HepG2 (cell line): ENCODE data around the gene MSMB. TPM values are rescaled to one million over a fixed set of nuclear protein-coding genes. Genes with fewer than 3 reads are reported as not detected.

Source experiments
- ATF7 ChIP-seq, 2 experiments: fragments of 450-650 bp in 1 of 2; sonication (generic) in 1 of 2; formaldehyde crosslinking in 1 of 2; IDR thresholded peaks; 2 replicates each; pipeline versions ENCODE4 v1.4.0 to v1.6.1; 2016 to 2020; ENCODE audit warnings: antibody characterized with exemption in 1 of 2, mild to moderate bottlenecking in 1 of 2, missing genetic modification reagents in 1 of 2
- HNRNPH1 ChIP-seq: fragments of 200-400 bp; formaldehyde crosslinking; optimal IDR thresholded peaks from 2 replicates; pipeline ENCODE3; 2017; ENCODE audit warnings: mild to moderate bottlenecking, low read depth, low read length
- IKZF4 ChIP-seq: sonication (generic); formaldehyde crosslinking; IDR thresholded peaks from 2 replicates; pipeline ENCODE4 v1.5.1; 2020; ENCODE audit warnings: borderline replicate concordance, mild to moderate bottlenecking, low read depth, missing genetic modification reagents; ENCODE audit errors: not compliant biosample characterization
- JARID2 ChIP-seq: sonication (generic); formaldehyde crosslinking; IDR thresholded peaks from 2 replicates; pipeline ENCODE4 v1.8.1; 2023; ENCODE audit warnings: missing genetic modification reagents, inconsistent platforms; ENCODE audit not compliant: insufficient replicate concordance
- MAZ ChIP-seq, 2 experiments: sonication (generic) in 1 of 2; formaldehyde crosslinking in 1 of 2; IDR thresholded peaks; 2 replicates each; pipeline versions ENCODE4 v1.5.0 to v1.6.1; 2012 to 2020; ENCODE audit warnings: low read depth in 2 of 2, mild to moderate bottlenecking in 2 of 2, borderline replicate concordance in 1 of 2, improper control_type of control experiment in 1 of 2, low read length in 1 of 2, missing genetic modification reagents in 1 of 2, moderate library complexity in 1 of 2
- NFIB ChIP-seq: sonication (generic); formaldehyde crosslinking; IDR thresholded peaks from 2 replicates; pipeline ENCODE4 v1.9.0; 2021; ENCODE audit warnings: missing genetic modification reagents, mild to moderate bottlenecking, borderline replicate concordance
- ONECUT2 ChIP-seq: sonication (generic); formaldehyde crosslinking; IDR thresholded peaks from 2 replicates; pipeline ENCODE4 v1.4.0; 2020; ENCODE audit warnings: missing genetic modification reagents
- PCBP1 ChIP-seq: fragments of 200-400 bp; formaldehyde crosslinking; IDR thresholded peaks from 2 replicates; pipeline ENCODE4 v1.6.1; 2017; ENCODE audit warnings: mild to moderate bottlenecking, low read depth, low read length, borderline replicate concordance
- SIX1 ChIP-seq: sonication (generic); formaldehyde crosslinking; IDR thresholded peaks from 2 replicates; pipeline ENCODE4 v1.4.0; 2020; ENCODE audit warnings: missing genetic modification reagents, borderline replicate concordance
- STAT6 ChIP-seq: sonication (generic); formaldehyde crosslinking; IDR thresholded peaks from 2 replicates; pipeline ENCODE4 v1.4.0; 2020; ENCODE audit warnings: missing genetic modification reagents, mild to moderate bottlenecking, borderline replicate concordance
- TBX2 ChIP-seq: sonication (generic); formaldehyde crosslinking; IDR thresholded peaks from 2 replicates; pipeline ENCODE4 v1.5.0; 2020; ENCODE audit warnings: missing genetic modification reagents, mild to moderate bottlenecking, borderline replicate concordance
- THYN1 ChIP-seq: sonication (generic); formaldehyde crosslinking; IDR thresholded peaks from 2 replicates; pipeline ENCODE4 v1.8.1; 2023; ENCODE audit warnings: low read depth, mild to moderate bottlenecking, moderate library complexity, missing genetic modification reagents, borderline replicate concordance
- WIZ ChIP-seq: sonication (generic); formaldehyde crosslinking; IDR thresholded peaks from 2 replicates; pipeline ENCODE4 v1.5.1; 2020; ENCODE audit warnings: mild to moderate bottlenecking, missing genetic modification reagents
- ZC3H4 ChIP-seq: sonication (generic); formaldehyde crosslinking; IDR thresholded peaks from 2 replicates; pipeline ENCODE4 v1.4.0; 2020; ENCODE audit warnings: missing genetic modification reagents, borderline replicate concordance
- ZKSCAN5 ChIP-seq: sonication (generic); formaldehyde crosslinking; IDR thresholded peaks from 2 replicates; pipeline ENCODE4 v1.5.1; 2020; ENCODE audit warnings: mild to moderate bottlenecking, missing genetic modification reagents
- ZNF383 ChIP-seq: sonication (generic); formaldehyde crosslinking; IDR thresholded peaks from 2 replicates; pipeline ENCODE4 v1.4.0; 2020; ENCODE audit warnings: missing genetic modification reagents, mild to moderate bottlenecking, borderline replicate concordance
- ZSCAN20 ChIP-seq: sonication (generic); formaldehyde crosslinking; IDR thresholded peaks from 2 replicates; pipeline ENCODE4 v1.4.0; 2020; ENCODE audit warnings: missing genetic modification reagents, mild to moderate bottlenecking, borderline replicate concordance
- polyA plus RNA-seq, 8 experiments: library from polyadenylated mRNA; depleted of rRNA in 3 of 8; stranded (reverse) in 7 of 8; unstranded in 1 of 8; fragments of >200 nt; fragmentation: Illumina TruSeq in 4 of 8; extraction: Trizol in 4 of 8; gene quantifications; 2 replicates each; pipeline versions ENCODE4 v1.2.1 to v1.2.3, GENCODE V29; 2011 to 2016; ENCODE audit warnings: low read depth in 4 of 8, missing spikeins in 1 of 8, mixed read lengths in 1 of 8; ENCODE audit not compliant: insufficient read depth in 1 of 8
- total RNA-seq, 5 experiments: library from RNA; depleted of rRNA; stranded (reverse); fragments of >200 nt; fragmentation: Illumina TruSeq; extraction: Trizol; gene quantifications; 2 replicates each; pipeline ENCODE4 v1.2.3, GENCODE V29; 2016; ENCODE audit warnings: low read depth in 1 of 5
- TF ChIP-seq, protein P1 (sequence below): sonication (generic); formaldehyde crosslinking; IDR thresholded peaks from 2 replicates; pipeline ENCODE4; 2020; ENCODE audit warnings: missing genetic modification reagents, mild to moderate bottlenecking, borderline replicate concordance
- TF ChIP-seq, protein P2 (sequence below): sonication (generic); formaldehyde crosslinking; IDR thresholded peaks from 2 replicates; pipeline ENCODE4 v1.8.0; 2022; ENCODE audit warnings: missing genetic modification reagents, mild to moderate bottlenecking, moderate library complexity, borderline replicate concordance

MSMB gene
- total and polyA plus RNA-seq, 2 of the 13 experiments (the other 11 are each of a cell fraction or from before 2014, with no cell fraction given) = 0.84 TPM; not detected in 1

GRCh38 chr10:46022978-46023702, 22.9 kb downstream of the MSMB start (continued):
- TF ChIP-seq, protein P1, sequence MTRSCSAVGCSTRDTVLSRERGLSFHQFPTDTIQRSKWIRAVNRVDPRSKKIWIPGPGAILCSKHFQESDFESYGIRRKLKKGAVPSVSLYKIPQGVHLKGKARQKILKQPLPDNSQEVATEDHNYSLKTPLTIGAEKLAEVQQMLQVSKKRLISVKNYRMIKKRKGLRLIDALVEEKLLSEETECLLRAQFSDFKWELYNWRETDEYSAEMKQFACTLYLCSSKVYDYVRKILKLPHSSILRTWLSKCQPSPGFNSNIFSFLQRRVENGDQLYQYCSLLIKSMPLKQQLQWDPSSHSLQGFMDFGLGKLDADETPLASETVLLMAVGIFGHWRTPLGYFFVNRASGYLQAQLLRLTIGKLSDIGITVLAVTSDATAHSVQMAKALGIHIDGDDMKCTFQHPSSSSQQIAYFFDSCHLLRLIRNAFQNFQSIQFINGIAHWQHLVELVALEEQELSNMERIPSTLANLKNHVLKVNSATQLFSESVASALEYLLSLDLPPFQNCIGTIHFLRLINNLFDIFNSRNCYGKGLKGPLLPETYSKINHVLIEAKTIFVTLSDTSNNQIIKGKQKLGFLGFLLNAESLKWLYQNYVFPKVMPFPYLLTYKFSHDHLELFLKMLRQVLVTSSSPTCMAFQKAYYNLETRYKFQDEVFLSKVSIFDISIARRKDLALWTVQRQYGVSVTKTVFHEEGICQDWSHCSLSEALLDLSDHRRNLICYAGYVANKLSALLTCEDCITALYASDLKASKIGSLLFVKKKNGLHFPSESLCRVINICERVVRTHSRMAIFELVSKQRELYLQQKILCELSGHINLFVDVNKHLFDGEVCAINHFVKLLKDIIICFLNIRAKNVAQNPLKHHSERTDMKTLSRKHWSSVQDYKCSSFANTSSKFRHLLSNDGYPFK (CRISPR knock-in tag) = peak; percentile 59; the same call in 1 of the 2 replicates
- no peak for TF ChIP-seq ZNF383
- no peak for TF ChIP-seq THYN1 (CRISPR knock-in tag)
- no peak for TF ChIP-seq HNRNPH1
- peak; percentile 23; the same call in 1 of the 2 replicates for TF ChIP-seq SIX1 (CRISPR knock-in tag)
- 0 out of 2 replicates have a peak, but pooled peaks have one; percentile 45 for TF ChIP-seq ONECUT2
- peak; percentile 91 for TF ChIP-seq TBX2 (CRISPR knock-in tag)
- peak; percentile 92 for TF ChIP-seq IKZF4 (CRISPR knock-in tag)
- TF ChIP-seq ZC3H4 (CRISPR knock-in tag) = peak; percentile 72; the same call in 1 of the 2 replicates
- TF ChIP-seq ZSCAN20 = peak; percentile 84; the same call in 1 of the 2 replicates
- peak; percentile 100 for TF ChIP-seq MAZ (IDR thresholded peaks at IDR 0.05; ENCODE audit: borderline replicate concordance, low read depth, low read length)
- peak; percentile 97 for TF ChIP-seq MAZ (CRISPR knock-in tag; IDR thresholded peaks at IDR 0.05; ENCODE audit: low read depth)
- TF ChIP-seq ZKSCAN5 (CRISPR knock-in tag) = peak; percentile 71
- no peak for TF ChIP-seq ATF7 (IDR thresholded peaks at IDR 0.05)
- no peak for TF ChIP-seq ATF7 (CRISPR knock-in tag; IDR thresholded peaks at IDR 0.05)
- TF ChIP-seq NFIB (CRISPR knock-in tag) = no peak
- TF ChIP-seq, protein P2, sequence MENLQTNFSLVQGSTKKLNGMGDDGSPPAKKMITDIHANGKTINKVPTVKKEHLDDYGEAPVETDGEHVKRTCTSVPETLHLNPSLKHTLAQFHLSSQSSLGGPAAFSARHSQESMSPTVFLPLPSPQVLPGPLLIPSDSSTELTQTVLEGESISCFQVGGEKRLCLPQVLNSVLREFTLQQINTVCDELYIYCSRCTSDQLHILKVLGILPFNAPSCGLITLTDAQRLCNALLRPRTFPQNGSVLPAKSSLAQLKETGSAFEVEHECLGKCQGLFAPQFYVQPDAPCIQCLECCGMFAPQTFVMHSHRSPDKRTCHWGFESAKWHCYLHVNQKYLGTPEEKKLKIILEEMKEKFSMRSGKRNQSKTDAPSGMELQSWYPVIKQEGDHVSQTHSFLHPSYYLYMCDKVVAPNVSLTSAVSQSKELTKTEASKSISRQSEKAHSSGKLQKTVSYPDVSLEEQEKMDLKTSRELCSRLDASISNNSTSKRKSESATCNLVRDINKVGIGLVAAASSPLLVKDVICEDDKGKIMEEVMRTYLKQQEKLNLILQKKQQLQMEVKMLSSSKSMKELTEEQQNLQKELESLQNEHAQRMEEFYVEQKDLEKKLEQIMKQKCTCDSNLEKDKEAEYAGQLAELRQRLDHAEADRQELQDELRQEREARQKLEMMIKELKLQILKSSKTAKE (CRISPR knock-in tag) = peak; percentile 72; the same call in 1 of the 2 replicates
- TF ChIP-seq JARID2 (CRISPR knock-in tag) = peak; percentile 92
- no peak for TF ChIP-seq WIZ (CRISPR knock-in tag)
- TF ChIP-seq PCBP1 = 0 out of 2 replicates have a peak, but pooled peaks have one; percentile 21
- TF ChIP-seq STAT6 (CRISPR knock-in tag) = no peak
